Liver (tissue), 9 donors: ENCODE data around the gene ERBB4. TPM values are rescaled to one million over a fixed set of nuclear protein-coding genes. Genes with fewer than 3 reads are reported as not detected.

Experiments
- DNase-seq: peaks from one replicate; pipeline ENCODE4 v3.0.0-alpha.2; 2017; ENCODE audit warnings: low spot score
- H3K27ac ChIP-seq, 2 donors: one replicate each; pipeline ENCODE4 v1.7.0; 2013; ENCODE audit warnings: inconsistent platforms in 2 of 2, low read length in 2 of 2, control low read depth in 1 of 2, low read depth in 1 of 2, mild to moderate bottlenecking in 1 of 2
- H3K27me3 ChIP-seq, 4 donors: one replicate each; pipeline versions ENCODE4 v1.6.1 to v1.7.0; 2013; ENCODE audit warnings: low read length in 3 of 4, inconsistent platforms in 1 of 4, mild to moderate bottlenecking in 1 of 4, moderate library complexity in 1 of 4; ENCODE audit not compliant: control insufficient read depth in 4 of 4, insufficient read depth in 4 of 4
- H3K36me3 ChIP-seq, 4 donors: one replicate each; pipeline versions ENCODE4 v1.6.1 to v1.7.0; 2013; ENCODE audit warnings: low read length in 3 of 4, mild to moderate bottlenecking in 3 of 4, low read depth in 1 of 4, moderate library complexity in 1 of 4; ENCODE audit not compliant: control insufficient read depth in 4 of 4, insufficient read depth in 3 of 4
- H3K4me1 ChIP-seq, 4 donors: one replicate each; pipeline versions ENCODE4 v1.6.1 to v1.7.0; 2013; ENCODE audit warnings: low read length in 3 of 4, mild to moderate bottlenecking in 3 of 4, moderate library complexity in 1 of 4; ENCODE audit not compliant: control insufficient read depth in 4 of 4, insufficient read depth in 4 of 4
- H3K4me3 ChIP-seq, 3 donors: one replicate each; pipeline versions ENCODE4 v1.6.1 to v1.7.0; 2013; ENCODE audit warnings: low read length in 3 of 3, control low read depth in 1 of 3, low read depth in 1 of 3, mild to moderate bottlenecking in 1 of 3
- H3K9ac ChIP-seq, 2 donors: one replicate each; pipeline ENCODE4 v1.7.0; 2013; ENCODE audit warnings: low read length in 2 of 2, mild to moderate bottlenecking in 2 of 2, moderate library complexity in 2 of 2, control low read depth in 1 of 2, low read depth in 1 of 2
- H3K9me3 ChIP-seq, 4 donors: one replicate each; pipeline versions ENCODE4 v1.6.1 to v1.7.0; 2013; ENCODE audit warnings: low read length in 3 of 4; ENCODE audit not compliant: control insufficient read depth in 4 of 4
- CTCF ChIP-seq: fragments of 150-350 bp; IDR thresholded peaks from 2 replicates; pipeline ENCODE4 v1.5.1; 2017; ENCODE audit warnings: improper control_type of control experiment, low read depth, low read length; ENCODE audit not compliant: missing input control
- EGR1 ChIP-seq, 2 donors: IDR thresholded peaks; 2 replicates each; pipeline ENCODE4 v1.6.1; 2016 to 2018; ENCODE audit warnings: antibody characterized with exemption in 2 of 2, low read depth in 2 of 2
- FOXA1 ChIP-seq: IDR thresholded peaks from 2 replicates; pipeline ENCODE4 v1.6.1; 2016; ENCODE audit warnings: antibody characterized with exemption
- FOXA2 ChIP-seq: IDR thresholded peaks from 2 replicates; pipeline ENCODE4 v1.6.1; 2016; ENCODE audit warnings: antibody characterized with exemption
- GABPA ChIP-seq, 2 donors: IDR thresholded peaks in 1 of 2; conservative IDR thresholded peaks in 1 of 2; 2 replicates each; pipeline ENCODE4 v1.6.1; 2016; ENCODE audit warnings: antibody characterized with exemption in 2 of 2, mild to moderate bottlenecking in 1 of 2, moderate library complexity in 1 of 2
- HNF4A ChIP-seq, 2 donors: conservative IDR thresholded peaks; 2 replicates each; pipeline ENCODE4 v1.6.1; 2016; ENCODE audit warnings: antibody characterized with exemption in 2 of 2, mild to moderate bottlenecking in 2 of 2
- HNF4G ChIP-seq: IDR thresholded peaks from 2 replicates; pipeline ENCODE4 v1.6.1; 2016; ENCODE audit warnings: antibody characterized with exemption
- JUND ChIP-seq, 2 donors: IDR thresholded peaks; 2 replicates each; pipeline ENCODE4 v1.6.1; 2016; ENCODE audit warnings: antibody characterized with exemption in 2 of 2
- MAX ChIP-seq: IDR thresholded peaks from 2 replicates; pipeline ENCODE4 v1.6.1; 2016; ENCODE audit warnings: antibody characterized with exemption
- NR2F2 ChIP-seq: IDR thresholded peaks from 2 replicates; pipeline ENCODE4 v1.6.1; 2016; ENCODE audit warnings: antibody characterized with exemption
- RAD21 ChIP-seq, 2 donors: IDR thresholded peaks; 2 replicates each; pipeline ENCODE4 v1.6.1; 2016; ENCODE audit warnings: antibody characterized with exemption in 2 of 2, mild to moderate bottlenecking in 2 of 2
- REST ChIP-seq: IDR thresholded peaks from 2 replicates; pipeline ENCODE4 v1.6.1; 2016; ENCODE audit warnings: antibody characterized with exemption, mild to moderate bottlenecking
- RXRA ChIP-seq, 2 donors: IDR thresholded peaks; 2 replicates each; pipeline ENCODE4 v1.6.1; 2017 to 2018; ENCODE audit warnings: antibody characterized with exemption in 2 of 2, mild to moderate bottlenecking in 1 of 2
- TAF1 ChIP-seq: conservative IDR thresholded peaks from 2 replicates; pipeline ENCODE4 v1.6.1; 2016; ENCODE audit warnings: antibody characterized with exemption, mild to moderate bottlenecking
- YY1 ChIP-seq: IDR thresholded peaks from 2 replicates; pipeline ENCODE4 v1.6.1; 2016; ENCODE audit warnings: antibody characterized with exemption, mild to moderate bottlenecking
- WGBS: extraction: QIAGEN DNeasy Blood & Tissue Kit; methylation state at CpG from one replicate; pipeline ENCODE4 v1.1.7; 2013; 5-methylcytosine and 5-hydroxymethylcytosine counted together
- polyA plus RNA-seq, 2 donors: library from polyadenylated mRNA; stranded (reverse) in 1 of 2; unstranded in 1 of 2; fragments of 200-250 nt in 1 of 2; fragments of >200 nt in 1 of 2; fragmentation: Nextera tagmentation in 1 of 2; extraction: Ambion mirVana in 1 of 2; gene quantifications; one replicate each; pipeline versions ENCODE4 v1.2.1 to v1.2.3, GENCODE V29; 2013 to 2015
- total RNA-seq, 2 donors: library from RNA; depleted of rRNA; stranded (reverse); fragments of >200 nt; gene quantifications; one replicate each; pipeline ENCODE4 v1.2.3, GENCODE V29; 2014
- TF ChIP-seq, protein P1 (sequence below): IDR thresholded peaks from 2 replicates; pipeline ENCODE4 v1.6.1; 2016; ENCODE audit warnings: antibody characterized with exemption
- donor health status: healthy.
- donor health status: healthy.
- donor health status: healthy.
- donor health status: healthy.
- donor health status: healthy.

The ERBB4 gene
- total and polyA plus RNA-seq, 4 donors = 0.03 to 0.42 TPM; not detected in 2

GRCh38 chr2:211359347-211359746, 1179.3 kb downstream of the ERBB4 start:
- DNase-seq = no peak
- no peaks in the 10 kb centered on the region for H3K36me3 ChIP-seq
- TF ChIP-seq, protein P1, sequence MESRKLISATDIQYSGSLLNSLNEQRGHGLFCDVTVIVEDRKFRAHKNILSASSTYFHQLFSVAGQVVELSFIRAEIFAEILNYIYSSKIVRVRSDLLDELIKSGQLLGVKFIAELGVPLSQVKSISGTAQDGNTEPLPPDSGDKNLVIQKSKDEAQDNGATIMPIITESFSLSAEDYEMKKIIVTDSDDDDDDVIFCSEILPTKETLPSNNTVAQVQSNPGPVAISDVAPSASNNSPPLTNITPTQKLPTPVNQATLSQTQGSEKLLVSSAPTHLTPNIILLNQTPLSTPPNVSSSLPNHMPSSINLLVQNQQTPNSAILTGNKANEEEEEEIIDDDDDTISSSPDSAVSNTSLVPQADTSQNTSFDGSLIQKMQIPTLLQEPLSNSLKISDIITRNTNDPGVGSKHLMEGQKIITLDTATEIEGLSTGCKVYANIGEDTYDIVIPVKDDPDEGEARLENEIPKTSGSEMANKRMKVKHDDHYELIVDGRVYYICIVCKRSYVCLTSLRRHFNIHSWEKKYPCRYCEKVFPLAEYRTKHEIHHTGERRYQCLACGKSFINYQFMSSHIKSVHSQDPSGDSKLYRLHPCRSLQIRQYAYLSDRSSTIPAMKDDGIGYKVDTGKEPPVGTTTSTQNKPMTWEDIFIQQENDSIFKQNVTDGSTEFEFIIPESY = no peak
- TF ChIP-seq JUND (IDR thresholded peaks at IDR 0.05) = no peak
- no peak for TF ChIP-seq MAX
- TF ChIP-seq NR2F2 = no peak
- TF ChIP-seq EGR1 (IDR thresholded peaks at IDR 0.05; ENCODE audit: low read depth in 2 of 2) = no peak
- TF ChIP-seq HNF4G = no peak
- no peak for TF ChIP-seq REST
- TF ChIP-seq CTCF = no peak
- no peak for TF ChIP-seq HNF4A (conservative IDR thresholded peaks at IDR 0.05)
- TF ChIP-seq RXRA (IDR thresholded peaks at IDR 0.05) = no peak
- TF ChIP-seq TAF1 = no peak
- no peak for TF ChIP-seq YY1
- H3K4me1 ChIP-seq = no peaks in the 10 kb centered on the region
- H3K4me3 ChIP-seq = no peak overlapping the region
- no peak overlapping the region for H3K9ac ChIP-seq
- H3K9me3 ChIP-seq = no peaks in the 10 kb centered on the region
- H3K27me3 ChIP-seq = no peaks in the 10 kb centered on the region
- no peak overlapping the region for H3K27ac ChIP-seq

DNA sequence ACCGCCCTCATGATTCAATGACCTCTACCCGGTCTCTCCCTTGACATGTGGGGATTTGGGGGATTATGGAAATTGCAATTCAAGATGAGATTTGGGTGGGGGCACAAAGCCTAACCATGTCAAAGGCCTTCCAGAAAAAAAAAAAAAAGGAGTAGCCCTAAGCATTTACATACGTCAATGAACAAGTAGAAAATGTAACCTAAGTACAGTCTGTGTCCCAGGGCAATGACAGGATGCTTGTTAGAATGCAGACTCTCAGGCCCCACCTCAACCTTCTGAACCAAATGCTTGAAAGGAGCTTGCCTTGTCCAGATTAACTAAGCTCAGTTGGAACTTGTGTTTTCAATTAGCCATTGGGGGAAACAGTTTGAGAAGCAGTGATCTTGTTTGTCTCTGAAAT, 1180.1 kb downstream of the ERBB4 start:
- DNase-seq = no peak
- 66% methylated on average over 3 of the region's 3 CpGs for WGBS
- H3K36me3 ChIP-seq = no peaks in the 10 kb centered on the region
- no peaks in the 10 kb centered on the region for H3K9me3 ChIP-seq
- no peak overlapping the region for H3K27ac ChIP-seq
- no peaks in the 10 kb centered on the region for H3K27me3 ChIP-seq
- no peak overlapping the region for H3K9ac ChIP-seq
- H3K4me1 ChIP-seq = no peaks in the 10 kb centered on the region
- no peak overlapping the region for H3K4me3 ChIP-seq
- TF ChIP-seq TAF1 (no peak), EGR1 (IDR thresholded peaks at IDR 0.05; ENCODE audit: low read depth in 2 of 2) (no peak), RAD21 (IDR thresholded peaks at IDR 0.05) (no peak), GABPA (IDR thresholded peaks at IDR 0.05 in 1 of 2, conservative IDR thresholded peaks at IDR 0.05 in 1 of 2) (no peak), FOXA1 (no peak), FOXA2 (no peak), YY1 (no peak)
